HEK293T (cell line): ENCODE data around the gene IZUMO2.

Experiments
- BHLHE40 ChIP-seq: fragments of 450-650 bp; IDR thresholded peaks from 2 replicates; pipeline ENCODE4 v1.6.1; 2016; ENCODE audit warnings: mild to moderate bottlenecking, moderate library complexity, borderline replicate concordance
- FOXM1 ChIP-seq: fragments of 450-650 bp; IDR thresholded peaks from 2 replicates; pipeline ENCODE4 v1.6.1; 2017; ENCODE audit warnings: mild to moderate bottlenecking, borderline replicate concordance

- no peak for TF ChIP-seq FOXM1
- no peak for TF ChIP-seq BHLHE40
These were observed 26.2 kb upstream of the IZUMO2 start for GRCh38 chr19:50189331-50189730.
